DND-41 (cell line): ENCODE data around the gene TGFA.

Experiments used
- CTCF ChIP-seq: IDR thresholded peaks from 2 replicates; pipeline ENCODE4 v1.5.1; 2012; ENCODE audit warnings: borderline replicate concordance, low read length, moderate library complexity, mild to moderate bottlenecking; ENCODE audit not compliant: poor library complexity, severe bottlenecking; ENCODE audit errors: extremely low read depth
- EZH2 ChIP-seq: IDR thresholded peaks from 3 replicates; pipeline ENCODE4 v1.6.1; 2012; ENCODE audit warnings: borderline replicate concordance, low read depth, mild to moderate bottlenecking, moderate library complexity, low read length, inconsistent platforms; ENCODE audit not compliant: severe bottlenecking

- TF ChIP-seq EZH2 (no peak), CTCF (no peak)
These were observed 41.5 kb downstream of the TGFA start for GRCh38 chr2:70511971-70512729.
